Spleen (tissue), 11 donors: Measurements from ENCODE around the gene REV3L. TPM values are rescaled to one million over a fixed set of nuclear protein-coding genes. Genes with fewer than 3 reads are reported as not detected.

ENCODE experiments used
- DNase-seq: peaks from one replicate; pipeline ENCODE4 v3.0.0-alpha.2; 2020
- H3K27ac ChIP-seq, 8 donors: fragments of 200-600 bp; sonication (generic) in 7 of 8; 1 replicate in 4 of 8; 2 replicates in 4 of 8; pipeline versions ENCODE4 v1.5.0 to v1.8.0; 2016 to 2021; ENCODE audit warnings: inconsistent platforms in 4 of 8, mild to moderate bottlenecking in 4 of 8, moderate library complexity in 1 of 8
- H3K27me3 ChIP-seq, 7 donors: fragments of 200-600 bp; sonication (generic) in 6 of 7; replicated peaks in 1 of 7; 1 replicate in 4 of 7; 2 replicates in 3 of 7; pipeline versions ENCODE4 v1.5.0 to v1.8.0; 2016 to 2021; ENCODE audit warnings: inconsistent platforms in 3 of 7, mild to moderate bottlenecking in 1 of 7
- H3K36me3 ChIP-seq, 6 donors: fragments of 200-600 bp; sonication (generic) in 5 of 6; 1 replicate in 4 of 6; 2 replicates in 2 of 6; pipeline versions ENCODE4 v1.5.0 to v1.8.0; 2016 to 2021; ENCODE audit warnings: inconsistent platforms in 2 of 6
- H3K4me1 ChIP-seq, 6 donors: fragments of 200-600 bp; sonication (generic) in 5 of 6; 1 replicate in 3 of 6; 2 replicates in 3 of 6; pipeline versions ENCODE4 v1.5.0 to v1.8.0; 2016 to 2021; ENCODE audit warnings: inconsistent platforms in 3 of 6
- H3K4me3 ChIP-seq, 8 donors: fragments of 200-600 bp; sonication (generic) in 7 of 8; 1 replicate in 4 of 8; 2 replicates in 4 of 8; pipeline versions ENCODE4 v1.5.0 to v1.8.0; 2016 to 2021; ENCODE audit warnings: inconsistent platforms in 4 of 8, mild to moderate bottlenecking in 4 of 8, moderate library complexity in 2 of 8
- H3K9me3 ChIP-seq, 8 donors: fragments of 200-600 bp; sonication (generic) in 7 of 8; 1 replicate in 4 of 8; 2 replicates in 4 of 8; pipeline versions ENCODE4 v1.5.0 to v1.8.0; 2016 to 2021; ENCODE audit warnings: inconsistent platforms in 4 of 8
- CTCF ChIP-seq, 11 experiments: fragments of 200-600 bp in 7 of 11; fragments of 450-650 bp in 4 of 11; sonication (generic) in 4 of 11; IDR thresholded peaks in 8 of 11; conservative IDR thresholded peaks in 3 of 11; 1 replicate in 7 of 11; 2 replicates in 4 of 11; pipeline versions ENCODE4 v1.4.0 to v1.8.0; 2016 to 2021; ENCODE audit warnings: antibody characterized with exemption in 11 of 11, inconsistent platforms in 4 of 11, mild to moderate bottlenecking in 1 of 11
- POLR2A ChIP-seq, 3 donors: fragments of 450-650 bp; IDR thresholded peaks; one replicate each; pipeline ENCODE4 v1.5.1; 2017; ENCODE audit warnings: antibody characterized with exemption in 3 of 3, mild to moderate bottlenecking in 1 of 3
- POLR2AphosphoS5 ChIP-seq, 3 donors: sonication (generic); formaldehyde crosslinking; IDR thresholded peaks; one replicate each; pipeline ENCODE4 v1.5.1; 2017; ENCODE audit warnings: antibody characterized with exemption in 3 of 3
- WGBS, 5 donors: extraction: QIAGEN DNeasy Blood & Tissue Kit in 3 of 5; methylation state at CpG; one replicate each; pipeline versions ENCODE4 v1.1.5 to v1.1.7; 2013 to 2018; 5-methylcytosine and 5-hydroxymethylcytosine counted together
- intact Hi-C: fragments of 100-400 bp; cut with DNase I; formaldehyde crosslinking; loops from one replicate; pipeline ENCODE4 v1.15.0; 2023; ENCODE audit warnings: low total_unique reads
- polyA plus RNA-seq, 3 donors: library from polyadenylated mRNA; stranded (reverse); fragments of 200-250 nt; gene quantifications; one replicate each; pipeline ENCODE4 v1.2.1, GENCODE V29; 2013
- total RNA-seq, 7 donors: library from RNA; depleted of rRNA in 3 of 7; stranded (reverse); fragments of >200 nt in 3 of 7; fragmentation: NEBNext Ultra II Directional in 4 of 7; extraction: Animal tissue kit (Norgen Biotek cat#: 25700) in 4 of 7; gene quantifications; one replicate each; pipeline versions ENCODE4 v1.1.0 to v1.2.1, GENCODE V29; 2016 to 2021
- donor health status: healthy with polysubstance abuse.
- donor health status: DM: no; HTN: no; CAD: no; lungs with moderate emphysema.
- donor health status: DM: no; HTN: no; CAD: no.
- donor health status: Bipolar disorder and iron deficiency.
- donor health status: healthy.
- donor health status: DM: no; HTN: no; CAD: no.
- donor health status: DM: yes; HTN: yes; CAD: no.

Gene REV3L
- total and polyA plus RNA-seq, 10 donors: 7.7 to 60.9 (median 29.8) TPM

DNA sequence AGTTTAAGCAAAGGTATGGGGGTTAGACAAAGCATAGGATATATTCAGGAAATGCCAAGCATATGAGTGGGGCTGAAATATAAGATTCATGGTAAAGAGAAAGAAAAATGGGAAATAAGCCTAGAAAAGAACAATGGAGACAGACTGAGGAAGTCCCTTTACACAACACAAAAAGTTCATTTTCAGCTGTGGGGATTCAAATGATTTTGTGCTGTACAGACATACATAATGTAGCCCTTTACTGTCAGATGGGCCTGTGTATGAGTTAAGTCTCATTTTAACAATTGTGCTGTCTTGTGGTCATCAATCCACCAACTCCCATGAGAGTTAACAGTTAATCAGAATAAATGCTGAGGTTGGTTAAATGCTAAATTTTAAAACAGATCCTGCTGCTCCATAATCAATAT is 37.2 kb downstream of the REV3L start:
- no peak for DNase-seq
- Histone ChIP-seq H3K9me3 (no peaks in the 10 kb centered on the region), H3K36me3 (no peaks in the 10 kb centered on the region), H3K27ac (no peak overlapping the region), H3K27me3 (no peaks in the 10 kb centered on the region), H3K4me3 (no peak overlapping the region), H3K4me1 (peaks cover 0 to 30% (median 11%) of the 10 kb centered on the region in 6 donors)
- intact Hi-C loops: no loop called here
- TF ChIP-seq POLR2AphosphoS5 (IDR thresholded peaks at IDR 0.05) (no peak), CTCF (IDR thresholded peaks at IDR 0.05 in 8 of 11, conservative IDR thresholded peaks at IDR 0.05 in 3 of 11) (no peak), POLR2A (IDR thresholded peaks at IDR 0.05) (no peak)

- DNase-seq: no peak
- peaks cover 0 to 32% (median 11%) of the 10 kb centered on the region in 6 donors for H3K4me1 ChIP-seq
- no peaks in the 10 kb centered on the region for H3K9me3 ChIP-seq
- intact Hi-C loops: no loop called here
- H3K27ac ChIP-seq: no peak overlapping the region
- no peaks in the 10 kb centered on the region for H3K27me3 ChIP-seq
- H3K4me3 ChIP-seq: no peak overlapping the region
- no peaks in the 10 kb centered on the region for H3K36me3 ChIP-seq
- TF ChIP-seq POLR2AphosphoS5 (IDR thresholded peaks at IDR 0.05): no peak
- TF ChIP-seq POLR2A (IDR thresholded peaks at IDR 0.05): no peak
- no peak for TF ChIP-seq CTCF (IDR thresholded peaks at IDR 0.05 in 8 of 11, conservative IDR thresholded peaks at IDR 0.05 in 3 of 11)
- WGBS, 5 donors: 88 to 98% (median 97%) methylated on average over 5 of the region's 5 CpGs
Observed at GRCh38 chr6:111444794-111445193, 38.2 kb downstream of the REV3L start.

DNA sequence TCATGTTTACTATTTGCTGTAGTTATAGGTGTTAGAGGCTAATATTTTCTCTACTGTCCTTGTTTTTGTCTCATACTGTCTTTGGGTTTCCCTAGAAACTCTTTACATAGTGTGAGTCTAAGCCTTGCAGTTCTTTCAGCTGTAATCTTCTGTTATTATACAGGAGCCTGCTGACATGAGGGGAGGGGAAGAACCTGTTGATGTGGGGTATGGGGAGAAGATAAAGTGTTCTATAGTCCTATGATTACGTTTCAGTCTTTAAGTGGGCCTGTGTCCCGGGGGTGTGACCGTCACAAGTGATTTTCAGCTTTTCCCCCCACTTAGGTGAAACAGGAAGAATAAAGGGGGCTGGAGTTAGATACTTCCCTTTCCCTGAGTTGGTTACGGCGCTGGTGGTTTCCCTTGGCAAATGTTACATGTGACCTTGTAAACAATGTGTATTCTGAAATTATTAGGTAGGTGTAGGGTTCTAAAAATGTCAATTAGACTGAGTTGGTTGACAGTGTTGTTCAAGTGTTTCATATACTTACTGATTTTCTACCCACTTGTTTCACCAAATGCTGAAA is 41.3 kb downstream of the REV3L start:
- intact Hi-C loops: no loop called here
- Histone ChIP-seq H3K27ac (peak overlapping the region in 5 of 8 donors; percentile 3 to 45 (median 24)), H3K9me3 (no peaks in the 10 kb centered on the region), H3K4me3 (peak overlapping the region in 1 of 8 donors; percentile 2), H3K4me1 (peaks cover 0 to 26% (median 11%) of the 10 kb centered on the region in 6 donors), H3K36me3 (no peaks in the 10 kb centered on the region), H3K27me3 (no peaks in the 10 kb centered on the region)
- no peak for DNase-seq
- 18 to 33% (median 23%) methylated on average over 5 of the region's 5 CpGs for whole genome bisulfite sequencing, 5 donors
- TF ChIP-seq POLR2A (IDR thresholded peaks at IDR 0.05) (no peak), CTCF (IDR thresholded peaks at IDR 0.05 in 8 of 11, conservative IDR thresholded peaks at IDR 0.05 in 3 of 11) (no peak), POLR2AphosphoS5 (IDR thresholded peaks at IDR 0.05) (no peak)

DNA sequence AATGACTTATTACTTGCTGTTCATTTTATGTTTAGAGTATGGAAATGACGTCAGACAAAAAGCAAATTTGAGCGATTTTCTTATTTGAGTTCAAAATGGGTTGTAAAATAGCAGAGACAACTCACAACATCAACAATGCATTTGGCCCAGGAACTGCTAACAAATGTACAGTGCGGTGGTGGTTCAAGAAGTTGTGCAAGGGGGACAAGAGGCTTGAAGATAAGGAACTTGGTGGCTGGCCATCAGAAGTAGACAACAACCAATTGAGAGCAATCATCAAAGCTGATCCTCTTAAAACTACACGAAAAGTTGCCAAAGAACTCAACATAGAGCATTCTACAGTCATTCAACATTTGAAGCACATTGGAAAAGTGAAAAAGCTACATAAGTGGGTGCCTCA is 43.8 kb downstream of the REV3L start:
- intact Hi-C loops: no loop called here
- Histone ChIP-seq H3K27me3 (no peaks in the 10 kb centered on the region), H3K36me3 (no peaks in the 10 kb centered on the region), H3K4me1 (peaks cover 0 to 18% (median 11%) of the 10 kb centered on the region in 6 donors), H3K9me3 (no peaks in the 10 kb centered on the region), H3K4me3 (no peak overlapping the region), H3K27ac (no peak overlapping the region)
- no peak for TF ChIP-seq POLR2A (IDR thresholded peaks at IDR 0.05)
- TF ChIP-seq CTCF (IDR thresholded peaks at IDR 0.05 in 8 of 11, conservative IDR thresholded peaks at IDR 0.05 in 3 of 11): no peak
- no peak for TF ChIP-seq POLR2AphosphoS5 (IDR thresholded peaks at IDR 0.05)
- DNase-seq: no peak
- WGBS, 5 donors: 69 to 92% (median 86%) methylated on average over 4 of the region's 4 CpGs
